ENCODE data around the gene PDE4C.

- TF ChIP-seq CTCF (conservative IDR thresholded peaks at IDR 0.05; ENCODE audit: low read length) (no peak), EZH2phosphoT487 (IDR thresholded peaks at IDR 0.05; ENCODE audit: borderline replicate concordance, low read depth, low read length) (no peak)
Measured at GRCh38 chr19:18252370-18252717, 26.1 kb upstream of the PDE4C start.
